ENCODE results near the gene VPS26A. TPM values are rescaled to one million over a fixed set of nuclear protein-coding genes. Genes with fewer than 3 reads are reported as not detected.
"Not testable (repeated sequence)": the region's sequence is repeated elsewhere in the genome, so short reads cannot be mapped to it uniquely, and the experiment has no call there.

VPS26A gene
- total RNA-seq, 1 donor from 2014 or later = 37.3 TPM

DNA sequence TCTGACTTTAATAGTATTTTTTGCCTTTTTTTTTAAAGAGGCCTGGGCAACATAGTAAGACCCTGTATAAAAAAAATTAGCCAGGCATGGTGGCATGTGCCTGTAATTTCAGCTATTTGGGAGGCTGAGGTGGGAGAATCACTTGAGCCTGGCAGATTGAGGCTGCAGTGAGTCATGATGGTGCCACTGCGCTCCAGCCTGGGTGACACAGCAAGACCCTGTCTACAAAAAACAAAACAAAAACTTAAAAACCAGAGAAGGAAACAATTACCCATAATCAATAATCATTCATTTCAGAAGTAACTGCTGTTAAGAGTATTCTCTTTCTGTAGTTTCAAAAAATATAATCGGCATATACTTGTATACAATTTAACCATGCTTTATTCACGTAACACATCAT lies 28.0 kb downstream of the VPS26A start:
- intact Hi-C loops (cut with micrococcal nuclease) = no loop called here
- no peak for ATAC-seq
- DNase-seq = no peak

GRCh38 chr10:69153227-69153626 lies 29.2 kb downstream of the VPS26A start:
- no peak for DNase-seq
- no peak for ATAC-seq
- intact Hi-C loops (cut with micrococcal nuclease) = no loop called here

GRCh38 chr10:69160809-69161241 lies 36.8 kb downstream of the VPS26A start:
- intact Hi-C loops (cut with micrococcal nuclease) = no loop called here
- ATAC-seq = no peak
- DNase-seq = no peak

DNA sequence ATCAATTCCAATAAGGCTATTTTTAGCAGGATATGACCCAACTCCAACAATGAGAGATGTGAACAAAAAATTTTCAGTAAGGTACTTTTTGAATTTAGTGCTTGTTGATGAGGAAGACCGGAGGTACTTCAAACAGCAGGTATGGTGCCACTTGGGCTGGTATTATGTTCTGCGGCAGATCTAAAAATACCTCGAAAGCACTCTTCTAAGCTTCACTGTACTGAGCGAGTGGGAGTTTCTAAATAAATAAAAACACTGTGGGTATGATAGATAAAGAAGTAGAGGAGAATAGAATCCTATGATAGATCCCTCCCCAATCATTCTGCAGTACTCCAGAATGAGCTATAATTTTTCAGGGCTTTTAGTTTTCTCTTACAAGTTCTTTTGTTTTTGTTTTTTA lies 44.5 kb downstream of the VPS26A start:
- intact Hi-C loops (cut with micrococcal nuclease) = no loop called here
- peak; percentile 76 for ATAC-seq
- DNase-seq = no peak

- no peak for ATAC-seq
These were observed 48.4 kb downstream of the VPS26A start for GRCh38 chr10:69172241-69172982.

GRCh38 chr10:69175326-69175725 lies 51.3 kb downstream of the VPS26A start:
- DNase-seq; intact Hi-C loops (cut with micrococcal nuclease); ATAC-seq: not testable (repeated sequence)

More at GRCh38 chr10:69172241-69172982, 48.4 kb downstream of the VPS26A start:
- DNase-seq = no peak
- intact Hi-C loops (cut with micrococcal nuclease) = no loop called here

- ATAC-seq (no peak), DNase-seq (no peak)
- intact Hi-C loops (cut with micrococcal nuclease) = no loop called here
These were observed 52.8 kb downstream of the VPS26A start for GRCh38 chr10:69176823-69177222.

DNA sequence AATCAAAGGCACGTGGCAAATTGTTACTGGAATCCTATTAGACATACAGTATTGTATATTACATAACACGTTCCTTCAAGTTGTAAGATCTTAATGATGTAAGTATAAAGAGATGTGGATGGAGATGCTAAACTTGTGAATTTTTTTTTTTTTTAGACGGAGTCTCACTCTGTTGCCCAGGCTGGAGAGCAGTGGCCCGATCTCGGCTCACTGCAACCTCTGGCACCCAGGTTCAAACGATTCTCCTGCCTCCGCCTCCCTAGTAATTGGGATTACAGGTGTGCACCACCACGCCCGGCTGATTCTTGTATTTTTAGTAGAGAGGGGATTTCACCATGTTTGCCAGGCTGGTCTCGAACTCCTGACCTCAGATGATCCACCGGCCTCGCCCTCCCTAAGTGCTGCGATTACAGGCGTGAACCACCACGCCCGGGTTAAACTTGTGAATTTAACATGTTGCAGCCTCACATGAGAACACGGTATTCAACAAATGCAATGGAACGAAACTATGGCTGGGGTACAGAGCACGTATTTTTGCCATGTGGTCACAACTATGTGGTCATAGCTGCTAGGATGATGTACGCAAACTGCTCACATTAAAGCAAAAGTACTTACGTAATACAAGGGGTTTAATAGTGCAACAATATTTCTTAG lies 55.2 kb downstream of the VPS26A start:
- ATAC-seq (peak; percentile 14), DNase-seq (no peak)
- intact Hi-C loops (cut with micrococcal nuclease) = no loop called here

DNA sequence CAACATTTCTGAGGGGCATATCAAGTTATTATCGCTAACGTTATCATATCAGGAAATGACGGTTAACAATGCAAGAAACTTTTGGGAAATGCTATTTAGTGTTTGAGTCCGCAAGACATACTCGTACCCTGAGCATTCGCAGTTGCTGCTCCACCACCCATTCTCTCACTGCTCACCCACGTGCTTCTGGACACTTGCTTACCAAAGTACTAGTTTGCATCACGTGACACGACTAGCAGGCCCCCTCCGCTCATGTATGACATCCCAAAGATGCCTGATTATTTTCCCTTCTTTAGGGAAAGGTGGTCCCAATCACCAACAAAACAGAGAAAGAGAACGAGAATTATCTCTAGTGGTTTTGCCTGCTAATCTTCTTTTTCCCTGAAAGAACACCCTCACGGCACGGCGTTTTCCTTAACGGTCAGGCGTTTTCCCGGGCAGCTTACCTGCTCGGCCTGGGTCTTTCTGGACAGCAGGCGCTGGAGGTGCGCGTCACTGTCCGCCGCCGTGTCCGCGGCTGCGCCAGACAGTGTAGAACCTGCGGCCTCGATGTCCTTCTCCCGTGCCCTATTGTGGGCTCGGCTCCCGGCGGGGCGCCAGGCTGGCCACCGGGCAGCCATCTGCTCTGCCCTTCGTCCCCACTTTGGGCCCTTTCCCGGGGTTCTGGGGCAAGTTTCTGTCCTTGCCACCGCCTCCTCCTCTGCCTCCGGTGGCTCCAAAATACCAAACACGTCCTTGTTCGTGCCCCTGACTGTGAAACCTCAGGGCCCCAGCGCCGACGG lies 56.0 kb downstream of the VPS26A start, which contains the start of gene SUPV3L1:
Gene SUPV3L1 (plus strand): TSS at position 492 of the 782 bp plus-strand sequence. CDS start 58 bp downstream, at position 550.
- peak; percentile 93 for DNase-seq
- intact Hi-C loops (cut with micrococcal nuclease) = no loop called here
- peak; percentile 96 for ATAC-seq

GRCh38 chr10:69180525-69181204 lies 56.7 kb downstream of the VPS26A start:
- DNase-seq (no peak), ATAC-seq (no peak)
- intact Hi-C loops (cut with micrococcal nuclease) = no loop called here

DNA sequence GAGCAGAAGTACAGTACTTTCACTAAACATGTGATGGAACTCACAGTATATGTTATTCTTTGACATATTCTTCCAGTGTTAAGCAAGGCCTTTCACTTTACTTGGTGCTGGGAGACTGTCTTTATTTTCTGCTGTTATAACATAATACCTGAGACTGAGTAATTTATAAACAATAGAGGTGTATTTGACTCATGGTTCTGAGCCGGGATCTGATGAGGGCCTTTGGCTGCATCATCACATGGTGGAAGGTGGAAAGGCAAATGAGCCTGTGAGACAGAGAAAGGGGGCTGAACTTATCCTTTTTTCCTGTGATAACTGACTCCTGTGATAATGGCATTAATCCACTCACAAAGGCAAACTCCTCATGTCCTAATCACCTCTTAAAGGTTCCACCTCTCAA lies 57.5 kb downstream of the VPS26A start:
- no peak for ATAC-seq
- intact Hi-C loops (cut with micrococcal nuclease) = no loop called here

DNA sequence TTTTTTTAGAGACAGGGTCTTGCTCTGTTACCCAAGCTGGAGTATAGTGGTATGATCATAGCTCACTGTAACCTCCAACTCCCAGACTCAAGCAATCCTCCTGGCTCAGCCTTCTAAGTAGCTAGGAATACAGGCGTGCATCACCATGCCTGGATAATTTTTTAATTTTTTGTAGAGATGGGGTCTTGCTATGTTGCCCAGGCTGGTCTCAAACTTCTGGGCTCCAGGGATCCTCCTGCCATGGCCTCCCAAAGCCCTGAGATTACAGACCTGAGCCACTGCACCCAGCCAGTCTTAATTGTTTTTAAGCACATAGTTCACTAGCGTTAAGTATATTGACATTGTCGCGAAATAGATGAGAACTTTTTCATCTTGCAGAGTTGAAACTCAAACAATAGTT lies 58.0 kb downstream of the VPS26A start:
- intact Hi-C loops (cut with micrococcal nuclease) = no loop called here
- no peak for DNase-seq
- no peak for ATAC-seq

More for the DNA sequence above, 57.5 kb downstream of the VPS26A start:
- no peak for DNase-seq

DNA sequence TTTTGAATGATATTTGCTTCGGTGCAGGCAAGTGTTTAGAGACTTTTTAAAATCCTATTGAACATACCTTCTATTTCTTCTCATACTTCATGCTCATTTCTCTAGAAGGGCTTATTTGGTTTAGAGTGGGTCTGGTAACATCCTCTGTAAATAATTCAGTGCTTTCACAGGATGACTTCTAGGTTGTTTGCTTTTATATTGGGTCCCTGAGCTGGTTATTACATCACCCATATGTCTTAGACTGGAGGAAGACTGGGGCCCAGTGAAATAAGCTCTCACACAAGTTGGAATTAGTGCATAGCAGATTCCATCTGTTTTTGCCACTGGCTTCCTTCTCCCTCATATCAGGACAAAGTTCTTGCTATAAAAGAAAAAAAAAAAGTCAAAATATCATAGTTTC lies 62.5 kb downstream of the VPS26A start:
- intact Hi-C loops (cut with micrococcal nuclease) = no loop called here
- no peak for ATAC-seq
- no peak for DNase-seq

- intact Hi-C loops (cut with micrococcal nuclease) = no loop called here
- DNase-seq (no peak), ATAC-seq (no peak)
These were observed 77.1 kb downstream of the VPS26A start for GRCh38 chr10:69201045-69201444.

DNA sequence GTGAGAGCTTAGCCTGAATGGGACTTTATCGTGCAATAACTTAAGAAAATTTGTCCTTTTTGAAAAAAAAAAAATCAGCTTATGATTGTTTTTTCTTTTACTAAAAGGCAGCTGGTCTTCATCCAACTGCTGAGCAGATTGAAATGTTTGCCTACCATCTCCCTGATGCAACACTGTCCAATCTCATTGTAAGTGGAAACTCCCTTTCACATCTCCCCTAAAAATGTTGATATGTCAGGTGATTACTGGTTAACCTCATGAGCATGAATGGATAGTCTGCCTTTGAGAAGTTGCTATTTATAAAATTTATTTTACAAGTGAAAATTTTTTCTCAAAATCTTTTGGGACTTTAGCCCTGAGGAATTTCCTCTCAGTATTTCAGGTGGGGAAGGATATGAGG lies 78.4 kb downstream of the VPS26A start:
- DNase-seq = no peak
- intact Hi-C loops (cut with micrococcal nuclease) = no loop called here
- no peak for ATAC-seq

DNA sequence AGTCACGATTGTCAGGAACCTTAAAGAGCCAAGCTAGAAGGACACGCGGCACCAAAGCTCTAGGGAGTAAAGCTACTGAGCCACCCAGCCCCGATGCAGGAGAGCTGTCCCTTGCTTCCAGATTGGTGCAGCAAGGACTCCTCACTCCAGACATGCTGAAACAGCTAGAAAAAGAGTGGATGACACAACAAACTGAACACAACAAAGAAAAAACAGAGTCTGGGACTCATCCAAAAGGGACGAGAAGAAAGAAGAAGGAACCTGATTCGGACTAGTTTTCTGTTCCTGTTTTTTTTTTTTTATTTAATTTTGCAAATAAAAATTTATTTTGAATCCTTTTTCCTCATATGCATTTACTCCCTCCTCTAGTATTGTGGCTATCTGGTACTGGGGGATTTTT lies 84.8 kb downstream of the VPS26A start:
- ATAC-seq (no peak), DNase-seq (no peak)
- intact Hi-C loops (cut with micrococcal nuclease) = no loop called here

- DNase-seq = no peak
- intact Hi-C loops (cut with micrococcal nuclease) = no loop called here
These were observed 86.0 kb downstream of the VPS26A start for GRCh38 chr10:69209787-69210484.

GRCh38 chr10:69211104-69211503 lies 87.1 kb downstream of the VPS26A start:
- ATAC-seq (no peak), DNase-seq (no peak)
- intact Hi-C loops (cut with micrococcal nuclease) = no loop called here

More at GRCh38 chr10:69209787-69210484, 86.0 kb downstream of the VPS26A start:
- ATAC-seq = no peak

GRCh38 chr10:69211524-69211923 lies 87.5 kb downstream of the VPS26A start:
- DNase-seq = no peak
- ATAC-seq = no peak
- intact Hi-C loops (cut with micrococcal nuclease) = no loop called here
